HFF-Myc (cell line): Measurements from ENCODE around the gene RAPGEF6.

Source experiments
- DNase-seq: peaks from one replicate; pipeline ENCODE4 v3.0.0-alpha.2; 2011; ENCODE audit warnings: low read depth; ENCODE audit errors: extremely low read depth
- H3K4me3 ChIP-seq: replicated peaks from 2 replicates; pipeline ENCODE4 v1.5.1; 2011; ENCODE audit warnings: low read depth, mild to moderate bottlenecking, control low read depth, low read length
- CTCF ChIP-seq: IDR thresholded peaks from 2 replicates; pipeline ENCODE4 v1.5.1; 2012; ENCODE audit warnings: mild to moderate bottlenecking, low read depth, low read length, control low read depth; ENCODE audit errors: missing control alignments

RAPGEF6 gene

GRCh38 chr5:131575660-131576227 is 59.3 kb downstream of the RAPGEF6 start:
- TF ChIP-seq CTCF, result no peak
- no peak overlapping the region for H3K4me3 ChIP-seq
- DNase-seq, result no peak

DNA sequence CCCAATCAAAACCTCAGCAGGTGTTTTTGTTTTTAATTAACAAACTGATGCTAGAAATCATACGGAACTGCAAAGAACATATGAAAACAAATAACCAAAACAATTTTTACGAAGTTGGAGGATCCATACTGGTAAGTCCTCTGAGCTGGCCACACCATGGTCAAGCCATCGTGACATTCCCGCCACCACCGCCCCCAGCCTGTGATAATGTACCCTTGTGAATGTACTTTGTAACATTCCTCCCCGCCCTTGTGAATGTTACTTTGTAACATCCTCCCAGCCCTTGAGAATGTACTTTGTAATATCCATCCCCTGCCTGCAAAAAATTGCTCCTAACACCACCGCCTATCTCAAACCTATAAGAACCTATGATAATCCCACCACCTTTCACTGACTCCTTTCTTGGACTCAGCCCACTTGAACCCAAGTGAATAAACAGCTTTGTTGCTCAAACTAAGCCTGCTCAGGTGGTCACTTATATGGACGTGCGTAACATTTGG is 63.3 kb downstream of the RAPGEF6 start:
- H3K4me3 ChIP-seq, result no peak overlapping the region
- no peak for DNase-seq
- TF ChIP-seq CTCF, result no peak

DNA sequence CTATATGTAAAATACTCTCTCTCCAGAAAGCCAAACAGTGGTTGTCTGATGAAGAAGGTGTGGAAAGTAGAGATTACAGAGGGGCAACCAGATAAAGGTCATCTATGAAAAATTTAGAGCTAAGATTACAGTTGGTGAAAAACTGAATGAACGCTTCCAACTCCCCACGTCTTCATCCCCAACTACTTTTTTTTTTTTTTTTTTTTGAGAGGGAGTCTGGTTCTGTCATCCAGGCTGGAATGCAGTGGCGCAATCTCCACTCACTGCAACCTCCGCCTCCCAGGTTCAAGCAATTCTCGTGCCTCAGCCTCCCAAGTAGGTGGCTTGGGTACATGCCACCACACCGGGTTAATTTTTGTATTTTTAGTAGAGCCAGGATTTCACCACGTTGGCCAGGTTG is 64.3 kb downstream of the RAPGEF6 start:
- H3K4me3 ChIP-seq, result no peak overlapping the region
- no peak for DNase-seq
- TF ChIP-seq CTCF, result no peak

DNA sequence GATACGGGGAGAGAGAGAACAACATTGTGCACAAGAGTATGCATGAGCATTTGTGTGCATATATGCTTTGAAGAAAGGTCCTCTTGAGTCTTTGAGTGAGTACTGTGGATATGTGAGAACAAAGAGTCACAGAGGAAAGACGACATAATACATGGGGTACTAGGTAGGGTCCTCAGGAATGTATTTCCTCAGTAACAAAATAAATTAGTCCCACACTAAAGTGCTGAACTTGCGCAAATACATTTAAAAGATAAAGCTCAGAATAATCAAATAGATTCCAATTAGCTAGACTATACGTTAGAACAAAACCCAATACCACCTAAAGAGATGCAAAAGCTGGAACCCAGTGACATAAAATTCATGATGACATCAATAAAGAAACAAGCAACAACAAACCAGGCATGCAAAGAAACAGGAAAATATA is 70.8 kb downstream of the RAPGEF6 start:
- no peak for DNase-seq
- TF ChIP-seq CTCF, result no peak

GRCh38 chr5:131563434-131564228 is 71.4 kb downstream of the RAPGEF6 start:
- no peak for TF ChIP-seq CTCF
- DNase-seq, result no peak
- H3K4me3 ChIP-seq, result no peak overlapping the region

More for the DNA sequence above, 70.8 kb downstream of the RAPGEF6 start:
- H3K4me3 ChIP-seq, result no peak overlapping the region

- no peak overlapping the region for H3K4me3 ChIP-seq
- TF ChIP-seq CTCF, result no peak
- no peak for DNase-seq
Observed at GRCh38 chr5:131550606-131551005, 84.4 kb downstream of the RAPGEF6 start.
